ENCODE measurements around the gene CD300H.
"Not testable (repeated sequence)": the region's sequence is repeated elsewhere in the genome, so short reads cannot be mapped to it uniquely, and the experiment has no call there.

Gene CD300H

DNA sequence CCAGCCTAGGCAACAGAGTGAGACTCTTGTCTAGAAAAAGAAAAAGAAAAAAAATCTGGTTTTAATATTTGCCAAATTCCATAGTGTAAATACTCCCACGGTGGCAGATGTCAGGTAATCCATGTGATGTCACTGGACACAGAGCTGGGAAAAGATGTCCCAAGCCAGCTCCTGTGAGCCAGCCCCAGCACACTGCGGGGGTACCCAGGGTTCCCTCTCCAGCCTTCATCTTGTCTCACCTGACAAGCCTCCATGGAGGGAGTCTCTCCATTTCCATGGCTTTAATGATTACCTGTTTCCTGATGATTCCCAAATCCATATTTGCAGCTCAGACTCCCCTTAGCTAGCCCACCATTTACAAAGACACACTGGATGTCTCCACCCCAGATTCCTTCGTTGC lies 40.6 kb downstream of the CD300H start:
- DNase-seq (ENCODE audit: low read depth, low spot score), result no peak

- DNase-seq (ENCODE audit: low read depth, low spot score), result no peak
Measured at GRCh38 chr17:74525781-74526288, 41.5 kb downstream of the CD300H start.

DNA sequence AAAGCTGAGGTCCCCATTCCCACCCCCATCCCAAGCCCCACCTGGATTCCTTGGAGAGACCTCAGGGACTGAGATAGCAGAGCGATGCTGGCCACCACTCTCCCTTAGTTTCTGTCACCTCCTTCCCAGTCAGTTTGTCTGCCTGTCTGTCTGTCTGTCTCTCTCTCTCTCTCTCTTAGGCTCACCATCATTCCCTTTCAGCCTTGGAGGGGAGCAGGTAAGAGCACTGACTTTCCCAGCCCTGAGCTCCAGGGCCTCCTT lies 41.9 kb downstream of the CD300H start:
- no peak for DNase-seq (ENCODE audit: low read depth, low spot score)

- DNase-seq (ENCODE audit: low read depth, low spot score), result no peak
Measured at GRCh38 chr17:74524653-74525464, 42.5 kb downstream of the CD300H start.

- no peak for DNase-seq (ENCODE audit: low read depth, low spot score)
Measured at GRCh38 chr17:74523308-74523707, 44.0 kb downstream of the CD300H start.

DNA sequence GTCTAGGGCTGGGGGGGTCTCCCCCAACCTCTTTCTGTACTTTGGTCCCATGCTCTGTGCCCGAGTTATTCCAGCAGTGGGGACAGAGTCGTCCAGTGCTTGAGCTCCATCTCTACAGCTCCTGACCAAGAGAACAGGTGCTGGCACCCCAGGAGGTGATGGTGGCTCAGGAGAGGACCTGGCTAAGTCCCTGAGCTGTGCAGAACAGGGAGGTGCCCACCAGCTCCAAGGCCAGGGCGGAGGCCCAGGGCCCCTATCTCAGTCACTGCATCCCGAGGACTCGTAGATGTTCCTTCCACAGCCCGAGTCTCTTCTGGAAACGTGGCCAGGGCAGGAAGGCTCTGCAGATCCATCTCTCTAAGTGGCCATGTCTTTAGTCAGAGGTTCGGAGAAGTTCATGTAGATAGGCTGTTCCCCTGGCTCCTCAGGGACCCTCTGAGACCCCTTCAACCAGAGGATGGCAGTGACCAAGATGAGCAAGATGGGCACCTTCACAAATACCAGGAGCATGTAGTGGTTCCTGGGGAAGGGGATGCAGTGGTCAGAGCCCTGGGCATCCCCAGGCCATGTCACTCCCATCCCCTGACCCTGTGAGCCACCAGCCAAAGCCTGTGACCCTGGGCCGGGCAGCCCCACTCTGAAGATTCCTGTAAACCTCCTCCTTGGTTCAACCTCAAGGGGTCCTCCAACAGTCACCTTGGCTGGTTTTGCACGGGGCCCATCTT lies 44.8 kb downstream of the CD300H start:
- DNase-seq (ENCODE audit: low read depth, low spot score), result no peak

GRCh38 chr17:74521701-74522201 lies 45.6 kb downstream of the CD300H start:
- DNase-seq (ENCODE audit: low read depth, low spot score), result no peak

DNA sequence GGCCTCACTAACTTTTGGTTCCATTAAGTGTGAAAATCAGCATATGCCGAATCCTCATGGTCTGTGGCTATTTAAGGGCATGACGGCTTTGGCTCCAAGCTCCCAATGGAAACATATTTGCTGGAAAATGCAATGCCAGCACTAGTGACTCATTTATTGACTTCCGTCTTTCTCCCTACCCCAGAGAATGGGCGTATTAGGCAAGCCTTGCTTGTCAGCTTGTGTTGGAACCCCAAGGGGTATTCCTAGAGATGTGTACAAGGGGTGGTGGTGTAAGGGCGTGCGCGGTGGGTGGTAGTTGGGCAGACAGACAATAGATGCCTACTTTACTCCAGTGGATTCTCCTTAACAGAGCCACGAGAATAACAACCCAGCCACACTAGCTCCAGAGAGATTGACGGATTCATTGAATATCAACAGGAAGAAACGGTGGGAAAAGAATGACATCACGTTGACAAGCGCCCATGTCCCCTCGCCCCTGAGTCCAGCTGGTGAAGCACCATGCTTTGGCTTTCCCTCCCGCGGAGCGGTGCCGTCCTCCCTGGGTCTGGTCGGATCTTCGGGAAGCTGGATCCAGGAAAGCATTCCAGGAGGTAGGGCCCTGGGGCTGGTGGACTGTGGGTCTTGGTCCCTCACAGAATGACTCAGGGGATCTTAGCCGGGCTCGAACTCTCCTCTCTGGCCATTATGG lies 46.4 kb downstream of the CD300H start:
- no peak for DNase-seq (ENCODE audit: low read depth, low spot score)

- DNase-seq (ENCODE audit: low read depth, low spot score), result no peak
Measured at GRCh38 chr17:74520016-74520434, 47.3 kb downstream of the CD300H start.

DNA sequence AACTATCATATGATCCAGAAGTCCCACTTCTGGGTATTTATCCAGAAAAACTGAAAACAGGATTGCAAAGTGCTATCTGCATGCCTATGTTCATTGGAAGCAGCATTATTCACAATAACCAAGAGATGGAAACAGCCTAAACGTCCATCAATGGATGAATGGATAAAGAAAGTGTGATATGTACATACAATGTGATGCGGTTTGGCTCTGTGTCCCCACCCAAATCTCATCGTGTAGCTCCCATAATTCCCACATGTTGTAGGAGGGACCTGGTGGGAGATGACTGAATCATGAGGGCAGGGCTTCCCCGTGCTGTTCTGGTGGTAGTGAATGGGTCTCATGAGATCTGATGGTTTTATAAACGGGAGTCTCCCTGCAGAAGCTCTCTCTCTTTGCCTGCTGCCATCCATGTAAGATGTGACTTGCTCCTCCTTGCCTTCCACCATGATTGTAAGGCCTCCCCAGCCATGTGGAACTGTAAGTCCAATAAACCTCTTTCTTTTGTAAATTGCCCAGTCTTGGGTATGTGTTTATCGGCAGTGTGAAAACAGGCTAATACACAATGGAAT lies 48.8 kb downstream of the CD300H start:
- DNase-seq (ENCODE audit: low read depth, low spot score), result not testable (repeated sequence)

DNA sequence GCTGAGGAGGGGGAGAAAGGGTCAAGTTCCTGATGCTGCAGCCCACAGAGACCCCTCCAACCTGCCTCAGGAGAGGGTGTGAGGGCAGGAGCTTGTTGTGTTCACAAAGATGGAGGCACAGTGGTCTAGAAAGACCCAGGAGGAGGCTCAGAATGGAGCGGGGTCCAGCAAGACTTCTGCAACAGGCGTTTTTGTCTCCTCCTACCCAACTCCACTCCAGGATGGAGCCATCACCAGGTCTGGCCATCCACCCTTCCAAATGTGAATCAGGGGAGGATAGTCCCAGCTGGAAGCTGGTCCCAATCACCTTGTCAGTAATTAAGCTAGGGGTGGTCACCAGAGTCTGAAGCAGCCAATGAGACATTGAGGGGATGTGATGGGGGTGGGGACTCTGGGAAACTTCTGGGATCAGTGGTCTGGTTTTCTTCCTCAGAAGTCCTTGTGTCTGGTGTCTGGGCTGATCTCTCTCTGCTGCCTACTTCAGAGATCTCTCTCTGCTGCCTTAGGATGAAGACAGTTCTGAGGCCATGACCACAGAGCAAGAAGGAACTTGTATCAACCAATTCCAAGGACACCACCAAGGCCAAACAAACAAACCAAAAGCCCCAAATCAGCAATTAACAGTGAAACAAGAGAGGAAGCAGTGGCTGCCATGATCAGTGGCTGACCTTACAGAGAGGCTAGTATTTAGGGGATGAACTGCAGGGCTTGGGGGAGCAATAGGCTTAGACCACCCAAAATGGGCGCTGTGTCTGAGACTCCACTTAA lies 50.6 kb downstream of the CD300H start:
- DNase-seq (ENCODE audit: low read depth, low spot score), result no peak

- DNase-seq (ENCODE audit: low read depth, low spot score), result no peak
Measured at GRCh38 chr17:74515941-74516340, 51.4 kb downstream of the CD300H start.

DNA sequence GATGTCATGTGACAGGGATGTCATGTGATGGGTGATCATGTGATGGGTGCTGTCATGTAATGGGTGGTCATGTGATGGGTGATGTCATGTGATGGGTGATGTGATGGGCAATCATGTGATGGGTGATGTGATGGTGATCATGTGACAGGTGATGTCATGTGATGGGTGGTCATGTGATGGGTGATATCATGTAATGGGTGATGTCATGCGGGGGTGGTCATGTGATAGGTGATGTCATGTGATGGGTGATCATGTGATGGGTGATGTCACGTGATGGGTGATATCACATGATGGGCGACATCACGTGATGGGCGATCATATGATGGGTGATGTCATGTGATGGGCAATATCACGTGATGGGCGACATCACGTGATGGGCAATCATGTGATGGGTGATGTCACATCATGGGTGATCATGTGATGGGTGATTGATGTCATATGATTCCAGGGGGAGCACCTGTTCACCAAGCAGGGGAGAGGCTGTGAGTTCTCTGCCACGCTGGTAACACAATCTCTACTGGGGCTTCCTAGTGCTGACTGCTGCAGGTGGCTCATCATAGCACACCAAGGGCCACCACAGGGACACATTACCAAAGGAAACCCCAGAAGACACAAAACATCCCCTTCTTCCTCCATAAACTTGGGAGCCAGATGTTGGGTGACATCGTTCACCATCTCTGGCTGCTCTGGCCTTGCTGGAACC lies 52.5 kb downstream of the CD300H start:
- DNase-seq (ENCODE audit: low read depth, low spot score), result no peak

- peak; percentile 73 for DNase-seq (ENCODE audit: low read depth, low spot score)
Measured at GRCh38 chr17:74513987-74514631, 53.2 kb downstream of the CD300H start.

GRCh38 chr17:74512624-74513091 lies 54.7 kb downstream of the CD300H start:
- no peak for DNase-seq (ENCODE audit: low read depth, low spot score)

DNA sequence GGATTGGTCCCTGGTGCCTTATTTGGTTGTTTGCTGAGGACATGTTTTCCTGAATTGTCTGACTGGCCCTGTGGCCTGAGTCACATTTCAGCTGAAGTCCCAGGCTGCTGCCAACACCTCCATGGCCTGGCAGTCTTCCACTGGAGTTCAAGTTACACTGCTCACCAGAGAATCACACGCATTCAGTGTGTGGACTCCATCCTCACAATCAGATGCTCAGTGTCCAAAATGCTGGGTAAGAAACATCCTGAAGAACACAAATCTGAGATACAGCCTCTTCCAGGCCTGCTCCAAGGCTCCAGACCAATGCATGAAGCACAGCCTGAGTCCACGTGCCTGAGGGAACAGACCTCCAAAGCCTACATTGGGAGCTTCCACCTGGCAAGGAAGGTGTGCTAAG lies 55.3 kb downstream of the CD300H start:
- no peak for DNase-seq (ENCODE audit: low read depth, low spot score)

Measured in brain pericyte (primary cell).